GM19452 (cell line): ENCODE results near the gene PAFAH1B2.

Experiments
- ATAC-seq: cut with Tn5 transposase; IDR thresholded peaks from one replicate; pipeline ENCODE4 v1.9.1; 2021; ENCODE audit not compliant: unreplicated experiment

Gene PAFAH1B2

GRCh38 chr11:117187799-117188481 is 43.9 kb downstream of the PAFAH1B2 start:
- no peak for ATAC-seq

GRCh38 chr11:117188620-117189081 is 44.6 kb downstream of the PAFAH1B2 start:
- ATAC-seq: no peak

GRCh38 chr11:117189191-117189940 is 45.3 kb downstream of the PAFAH1B2 start:
- no peak for ATAC-seq

- ATAC-seq: no peak
Measured at GRCh38 chr11:117189941-117190544, 46.0 kb downstream of the PAFAH1B2 start.

- no peak for ATAC-seq
Measured at GRCh38 chr11:117191680-117192400, 47.8 kb downstream of the PAFAH1B2 start.

- no peak for ATAC-seq
Measured at GRCh38 chr11:117192401-117192875, 48.4 kb downstream of the PAFAH1B2 start.

GRCh38 chr11:117193130-117194020 is 49.3 kb downstream of the PAFAH1B2 start:
- ATAC-seq: no peak

GRCh38 chr11:117194267-117194666 is 50.2 kb downstream of the PAFAH1B2 start:
- no peak for ATAC-seq

GRCh38 chr11:117195258-117195657 is 51.2 kb downstream of the PAFAH1B2 start:
- no peak for ATAC-seq

GRCh38 chr11:117195761-117196160 is 51.7 kb downstream of the PAFAH1B2 start:
- ATAC-seq: no peak

GRCh38 chr11:117197006-117197405 is 52.9 kb downstream of the PAFAH1B2 start:
- ATAC-seq: no peak

- no peak for ATAC-seq
Measured at GRCh38 chr11:117197516-117198456, 53.7 kb downstream of the PAFAH1B2 start.

- no peak for ATAC-seq
Measured at GRCh38 chr11:117198613-117199012, 54.5 kb downstream of the PAFAH1B2 start.

- no peak for ATAC-seq
Measured at GRCh38 chr11:117199053-117199915, 55.2 kb downstream of the PAFAH1B2 start, which contains the start of gene TAGLN. TAGLN (plus strand) TSS chr11:117199370; CDS start chr11:117203014, 3,644 bp downstream.

- ATAC-seq: no peak
Measured at GRCh38 chr11:117199916-117200812, 56.1 kb downstream of the PAFAH1B2 start.

GRCh38 chr11:117200813-117201657 is 56.9 kb downstream of the PAFAH1B2 start:
- no peak for ATAC-seq
